Endothelial cell of umbilical vein (primary cell): ENCODE results near the gene SHCBP1L. TPM values are rescaled to one million over a fixed set of nuclear protein-coding genes. Genes with fewer than 3 reads are reported as not detected.

Experiments used
- BruUV-seq: library from RNA; stranded (reverse); fragments of 400-500 nt; replicated peaks from 2 replicates; lab custom pipeline; 2021; lab: Mats Ljungman, UMichigan
- CTCF ChIA-PET: fragments of 300-600, 350-600 bp; sonication (Branson Sonifier 250); formaldehyde crosslinking; loops from one replicate; lab custom pipeline; 2021; ENCODE audit warnings: antibody characterized with exemption, inconsistent platforms; lab: Charles Lee
- POLR2A ChIA-PET: fragments of 300-600, 350-600 bp; sonication (Branson Sonifier 250); formaldehyde crosslinking; loops from one replicate; lab custom pipeline; 2021; ENCODE audit warnings: antibody characterized with exemption, inconsistent platforms; lab: Charles Lee
- DNase-seq: peaks from one replicate; pipeline ENCODE4 v3.0.0-alpha.2; 2011; ENCODE audit warnings: low read depth, low spot score
- FAIRE-seq: peaks from 2 replicates; lab custom pipeline; 2011; peaks lifted over from hg19 to GRCh38; lab: Jason Lieb, UNC
- H2AFZ ChIP-seq: 2 replicates; pipeline ENCODE4 v1.6.0; 2012; ENCODE audit warnings: low read depth, low read length, control low read depth, inconsistent platforms
- H3K27ac ChIP-seq: 2 replicates; pipeline ENCODE4 v1.5.1; 2011; ENCODE audit warnings: low read depth, mild to moderate bottlenecking, control low read depth, low read length, moderate library complexity; ENCODE audit not compliant: insufficient read depth
- H3K27me3 ChIP-seq, 2 experiments: 2 replicates each; pipeline versions ENCODE4 v1.6.0 to v1.6.1; 2011; ENCODE audit warnings: low read length in 2 of 2, mixed read lengths in 1 of 2; ENCODE audit not compliant: control insufficient read depth in 2 of 2, insufficient read depth in 2 of 2
- H3K36me3 ChIP-seq, 2 experiments: 2 replicates in 1 of 2; 3 replicates in 1 of 2; pipeline ENCODE4 v1.5.1; 2011; ENCODE audit warnings: low read length in 2 of 2, mild to moderate bottlenecking in 1 of 2, moderate library complexity in 1 of 2; ENCODE audit not compliant: control insufficient read depth in 2 of 2, insufficient read depth in 2 of 2; ENCODE audit errors: extremely low read depth in 1 of 2
- H3K4me1 ChIP-seq: 3 replicates; pipeline ENCODE4 v1.5.1; 2011; ENCODE audit warnings: mild to moderate bottlenecking, low read length; ENCODE audit not compliant: control insufficient read depth, insufficient read depth; ENCODE audit errors: extremely low read depth
- H3K4me2 ChIP-seq: 2 replicates; pipeline ENCODE4 v1.6.1; 2011; ENCODE audit warnings: low read length, control low read depth, mixed read lengths; ENCODE audit not compliant: insufficient read depth
- H3K4me3 ChIP-seq, 3 experiments: fragments of 200-600 bp in 1 of 3; sonication (generic), shearing (Covaris generic) in 1 of 3; replicated peaks in 1 of 3; 2 replicates each; pipeline ENCODE4 v1.5.1; 2011 to 2016; ENCODE audit warnings: control low read depth in 3 of 3, low read length in 3 of 3, mild to moderate bottlenecking in 2 of 3, inconsistent platforms in 1 of 3, low read depth in 1 of 3, moderate library complexity in 1 of 3; ENCODE audit not compliant: insufficient read depth in 1 of 3
- H3K79me2 ChIP-seq: 2 replicates; pipeline ENCODE4 v1.6.0; 2012; ENCODE audit warnings: low read length, inconsistent platforms; ENCODE audit not compliant: control insufficient read depth, insufficient read depth
- H3K9ac ChIP-seq: replicated peaks from 2 replicates; pipeline ENCODE3; 2011; ENCODE audit warnings: low read length, control low read depth; ENCODE audit not compliant: insufficient read depth; ENCODE audit errors: extremely low read depth
- H3K9me1 ChIP-seq: replicated peaks from 3 replicates; pipeline ENCODE4 v1.6.0; 2011; ENCODE audit warnings: mild to moderate bottlenecking, low read length; ENCODE audit not compliant: control insufficient read depth, insufficient read depth; ENCODE audit errors: extremely low read depth
- H3K9me3 ChIP-seq: replicated peaks from 2 replicates; pipeline ENCODE4 v1.5.1; 2012; ENCODE audit warnings: low read length, inconsistent platforms; ENCODE audit not compliant: control insufficient read depth, insufficient read depth
- H4K20me1 ChIP-seq: replicated peaks from 2 replicates; pipeline ENCODE3; 2011; ENCODE audit warnings: mild to moderate bottlenecking, low read length; ENCODE audit not compliant: control insufficient read depth, insufficient read depth; ENCODE audit errors: extremely low read depth
- EZH2 ChIP-seq: IDR thresholded peaks from 2 replicates; pipeline ENCODE4 v1.6.1; 2012; ENCODE audit warnings: borderline replicate concordance, low read depth, mild to moderate bottlenecking, moderate library complexity, low read length, inconsistent platforms; ENCODE audit not compliant: severe bottlenecking
- FOS ChIP-seq: IDR thresholded peaks from 2 replicates; pipeline ENCODE4 v1.6.1; 2011; ENCODE audit warnings: mild to moderate bottlenecking, low read length, moderate library complexity, borderline replicate concordance; ENCODE audit not compliant: insufficient read depth
- GATA2 ChIP-seq: IDR thresholded peaks from 2 replicates; pipeline ENCODE4 v1.7.0; 2011; ENCODE audit warnings: low read depth, mild to moderate bottlenecking, moderate library complexity, mixed read lengths, low read length; ENCODE audit not compliant: insufficient read length, insufficient read depth
- JUN ChIP-seq: IDR thresholded peaks from 2 replicates; pipeline ENCODE4 v1.6.1; 2011; ENCODE audit warnings: borderline replicate concordance, low read depth; ENCODE audit not compliant: insufficient read length, insufficient read depth
- MYC ChIP-seq: IDR thresholded peaks from one replicate; pipeline ENCODE4 v1.6.1; 2011; ENCODE audit warnings: mild to moderate bottlenecking, low read depth, low read length
- POLR2A ChIP-seq: IDR thresholded peaks from 2 replicates; pipeline ENCODE4 v1.6.1; 2012; ENCODE audit warnings: low read depth, mild to moderate bottlenecking, control low read depth, low read length
- POLR2AphosphoS5 ChIP-seq: IDR thresholded peaks from 2 replicates; pipeline ENCODE4 v1.6.1; 2012; ENCODE audit warnings: low read depth, mild to moderate bottlenecking, control low read depth, low read length, moderate library complexity; ENCODE audit not compliant: insufficient read depth
- dilution Hi-C: fragments of 300-500 bp; cut with MboI; formaldehyde crosslinking; loops from one replicate; pipeline ENCODE4 v1.15.0; 2019; ENCODE audit warnings: low sequenced_read_pairs; ENCODE audit not compliant: extremely low pct_ligation_motif_present
- intact Hi-C: fragments of 100-400 bp; cut with micrococcal nuclease; formaldehyde crosslinking; loops from one replicate; pipeline ENCODE4 v1.10.0; 2022
- polyA plus RNA-seq, 4 experiments: library from polyadenylated mRNA; depleted of rRNA in 3 of 4; stranded (reverse) in 3 of 4; unstranded in 1 of 4; fragments of >200 nt; gene quantifications; 2 replicates each; pipeline versions ENCODE4 v1.2.1 to v1.2.3, GENCODE V29; 2011 to 2012; ENCODE audit warnings: missing spikeins in 1 of 4
- total RNA-seq: library from RNA; stranded (reverse); gene quantifications from 2 replicates; pipeline ENCODE4 v1.2.3, GENCODE V29; 2021
- TF ChIP-seq, protein P1 (sequence below): IDR thresholded peaks from 2 replicates; pipeline ENCODE4 v1.6.1; 2011; ENCODE audit not compliant: insufficient read depth, insufficient read length
- TF ChIP-seq, protein P2 (sequence below), 2 donors: IDR thresholded peaks; 1 replicate in 1 of 2; 2 replicates in 1 of 2; pipeline ENCODE4 v1.5.1; 2011; ENCODE audit warnings: low read length in 2 of 2, mild to moderate bottlenecking in 2 of 2, moderate library complexity in 2 of 2, control low read depth in 1 of 2, inconsistent platforms in 1 of 2, low read depth in 1 of 2; ENCODE audit not compliant: insufficient read depth in 1 of 2; ENCODE audit errors: extremely low read depth in 1 of 2

Gene SHCBP1L
- total and polyA plus RNA-seq, 2 donors (not counting 3 experiments of a cell fraction or from before 2014, with no cell fraction given): not detected

DNA sequence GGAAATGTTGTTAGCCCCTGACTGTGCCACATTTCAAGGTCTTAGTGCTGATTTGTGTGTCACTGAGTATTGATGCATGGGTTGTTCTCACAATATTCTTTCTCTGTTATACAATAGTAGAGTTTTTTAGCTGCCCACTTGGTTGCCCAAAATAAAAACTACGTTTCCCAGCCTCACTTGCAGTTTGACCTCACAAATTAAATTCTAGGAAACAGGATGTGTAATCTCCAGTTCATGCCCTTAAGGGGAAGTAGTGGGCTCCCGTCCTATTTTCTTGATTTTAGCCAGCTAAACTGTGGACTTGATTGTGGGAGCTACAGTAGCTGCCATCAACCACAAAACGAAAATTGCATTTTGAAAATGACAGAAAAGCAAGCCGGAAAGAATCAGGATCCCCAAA, 42.9 kb upstream of the SHCBP1L start:
- Histone ChIP-seq H3K4me2 (no peak overlapping the region), H3K9me3 (no peaks in the 10 kb centered on the region), H2AFZ (peak overlapping the region; percentile 83), H3K9ac (no peak overlapping the region), H3K27me3 (no peaks in the 10 kb centered on the region), H3K4me3 (no peak overlapping the region), H3K36me3 (no peaks in the 10 kb centered on the region), H3K4me1 (peaks cover 3% of the 10 kb centered on the region), H4K20me1 (no peaks in the 10 kb centered on the region), H3K27ac (no peak overlapping the region), H3K9me1 (no peaks in the 10 kb centered on the region), H3K79me2 (no peaks in the 10 kb centered on the region)
- intact Hi-C loops: no loop called here
- no peak for TF ChIP-seq POLR2AphosphoS5
- TF ChIP-seq JUN: no peak
- no peak for TF ChIP-seq MYC
- TF ChIP-seq GATA2: no peak
- TF ChIP-seq, protein P1, sequence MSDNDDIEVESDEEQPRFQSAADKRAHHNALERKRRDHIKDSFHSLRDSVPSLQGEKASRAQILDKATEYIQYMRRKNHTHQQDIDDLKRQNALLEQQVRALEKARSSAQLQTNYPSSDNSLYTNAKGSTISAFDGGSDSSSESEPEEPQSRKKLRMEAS: no peak
- TF ChIP-seq EZH2: no peak
- no peak for TF ChIP-seq FOS
- no peak for TF ChIP-seq POLR2A
- TF ChIP-seq, protein P2, sequence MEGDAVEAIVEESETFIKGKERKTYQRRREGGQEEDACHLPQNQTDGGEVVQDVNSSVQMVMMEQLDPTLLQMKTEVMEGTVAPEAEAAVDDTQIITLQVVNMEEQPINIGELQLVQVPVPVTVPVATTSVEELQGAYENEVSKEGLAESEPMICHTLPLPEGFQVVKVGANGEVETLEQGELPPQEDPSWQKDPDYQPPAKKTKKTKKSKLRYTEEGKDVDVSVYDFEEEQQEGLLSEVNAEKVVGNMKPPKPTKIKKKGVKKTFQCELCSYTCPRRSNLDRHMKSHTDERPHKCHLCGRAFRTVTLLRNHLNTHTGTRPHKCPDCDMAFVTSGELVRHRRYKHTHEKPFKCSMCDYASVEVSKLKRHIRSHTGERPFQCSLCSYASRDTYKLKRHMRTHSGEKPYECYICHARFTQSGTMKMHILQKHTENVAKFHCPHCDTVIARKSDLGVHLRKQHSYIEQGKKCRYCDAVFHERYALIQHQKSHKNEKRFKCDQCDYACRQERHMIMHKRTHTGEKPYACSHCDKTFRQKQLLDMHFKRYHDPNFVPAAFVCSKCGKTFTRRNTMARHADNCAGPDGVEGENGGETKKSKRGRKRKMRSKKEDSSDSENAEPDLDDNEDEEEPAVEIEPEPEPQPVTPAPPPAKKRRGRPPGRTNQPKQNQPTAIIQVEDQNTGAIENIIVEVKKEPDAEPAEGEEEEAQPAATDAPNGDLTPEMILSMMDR (IDR thresholded peaks at IDR 0.05; ENCODE audit: extremely low read depth in 1 of 2, insufficient read depth in 1 of 2, low read depth in 1 of 2, low read length in 2 of 2): no peak
- ChIA-PET POLR2A (no interaction called here), CTCF (interaction anchor here (1.0 kb wide), 1 partner anchor 14 kb away, joined by 3 read pairs; no protein-coding TSS in a partner anchor)
- DNase-seq (no peak), FAIRE-seq (peak; percentile 59)
- dilution Hi-C loops: no loop called here
- BruUV-seq: no TSS peak
